NB4 (cell line): ENCODE data around the gene TMEM204.

Source experiments
- DNase-seq: peaks from one replicate; pipeline ENCODE4 v3.0.0; 2010; ENCODE audit warnings: low read depth
- H3K4me3 ChIP-seq: one replicate; pipeline ENCODE4 v1.5.1; 2011; ENCODE audit warnings: mild to moderate bottlenecking, low read depth, low read length, moderate library complexity
- MYC ChIP-seq: IDR thresholded peaks from 2 replicates; pipeline ENCODE4 v1.6.1; 2011; ENCODE audit warnings: low read depth, low read length
- POLR2A ChIP-seq: IDR thresholded peaks from 2 replicates; pipeline ENCODE4 v1.6.1; 2011; ENCODE audit warnings: mild to moderate bottlenecking; ENCODE audit not compliant: insufficient read length; ENCODE audit errors: extremely low read depth
- TF ChIP-seq, protein P1 (sequence below): IDR thresholded peaks from 2 replicates; pipeline ENCODE4 v1.6.1; 2011; ENCODE audit warnings: low read depth, low read length
- TF ChIP-seq, protein P2 (sequence below): IDR thresholded peaks from one replicate; pipeline ENCODE4 v1.5.1; 2012; ENCODE audit warnings: low read depth, low read length

TMEM204 gene

DNA sequence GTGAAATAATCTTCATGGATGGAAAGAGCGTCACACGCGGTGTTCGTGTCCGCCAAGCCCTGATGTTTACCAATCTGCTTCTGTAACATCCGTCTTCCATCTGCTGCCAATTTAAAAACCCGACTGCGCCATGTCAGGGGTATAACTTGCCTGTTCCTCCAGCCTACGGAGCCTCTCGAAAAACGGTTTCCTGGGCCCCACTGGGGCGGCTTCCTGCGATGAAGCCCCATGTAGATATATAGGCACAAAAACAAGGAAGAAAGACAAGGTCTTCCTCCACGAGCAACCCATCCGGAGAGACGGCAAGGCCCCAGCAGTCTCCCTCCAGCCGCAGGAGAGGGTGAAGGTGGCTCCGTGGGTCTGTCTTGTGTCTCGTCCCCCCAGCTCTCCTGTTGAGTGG lies 44.8 kb upstream of the TMEM204 start, which contains the start of gene PTX4:
Gene PTX4 (minus strand): TSS at position 326 of the 400 bp plus-strand sequence. CDS start 35 bp downstream, at position 291.
- peak within 1 kb of the TSS; percentile 79 for H3K4me3 ChIP-seq
- TF ChIP-seq MYC (no peak), POLR2A (no peak)
- TF ChIP-seq, protein P1, sequence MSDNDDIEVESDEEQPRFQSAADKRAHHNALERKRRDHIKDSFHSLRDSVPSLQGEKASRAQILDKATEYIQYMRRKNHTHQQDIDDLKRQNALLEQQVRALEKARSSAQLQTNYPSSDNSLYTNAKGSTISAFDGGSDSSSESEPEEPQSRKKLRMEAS, result no peak
- TF ChIP-seq, protein P2, sequence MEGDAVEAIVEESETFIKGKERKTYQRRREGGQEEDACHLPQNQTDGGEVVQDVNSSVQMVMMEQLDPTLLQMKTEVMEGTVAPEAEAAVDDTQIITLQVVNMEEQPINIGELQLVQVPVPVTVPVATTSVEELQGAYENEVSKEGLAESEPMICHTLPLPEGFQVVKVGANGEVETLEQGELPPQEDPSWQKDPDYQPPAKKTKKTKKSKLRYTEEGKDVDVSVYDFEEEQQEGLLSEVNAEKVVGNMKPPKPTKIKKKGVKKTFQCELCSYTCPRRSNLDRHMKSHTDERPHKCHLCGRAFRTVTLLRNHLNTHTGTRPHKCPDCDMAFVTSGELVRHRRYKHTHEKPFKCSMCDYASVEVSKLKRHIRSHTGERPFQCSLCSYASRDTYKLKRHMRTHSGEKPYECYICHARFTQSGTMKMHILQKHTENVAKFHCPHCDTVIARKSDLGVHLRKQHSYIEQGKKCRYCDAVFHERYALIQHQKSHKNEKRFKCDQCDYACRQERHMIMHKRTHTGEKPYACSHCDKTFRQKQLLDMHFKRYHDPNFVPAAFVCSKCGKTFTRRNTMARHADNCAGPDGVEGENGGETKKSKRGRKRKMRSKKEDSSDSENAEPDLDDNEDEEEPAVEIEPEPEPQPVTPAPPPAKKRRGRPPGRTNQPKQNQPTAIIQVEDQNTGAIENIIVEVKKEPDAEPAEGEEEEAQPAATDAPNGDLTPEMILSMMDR, result no peak

DNA sequence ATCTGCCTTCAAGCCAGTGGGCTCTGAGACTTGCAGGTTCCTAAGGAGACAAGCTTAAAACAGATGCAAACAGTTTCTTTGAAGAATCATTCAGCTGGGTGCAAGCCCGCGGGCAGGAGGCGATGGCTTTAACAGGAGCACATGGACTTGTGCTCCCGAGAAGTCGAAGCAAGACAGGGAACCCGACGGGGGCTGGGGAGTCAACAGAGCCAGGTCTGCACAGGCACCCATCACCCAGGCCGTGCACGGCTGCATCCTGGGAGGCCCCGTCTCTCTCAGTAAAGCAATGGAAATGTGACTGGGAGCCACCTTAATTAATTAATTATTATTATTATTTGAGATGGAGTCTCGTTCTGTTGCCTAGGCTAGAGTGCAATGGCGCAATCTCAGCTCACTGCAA lies 44.4 kb upstream of the TMEM204 start:
- TF ChIP-seq, protein P2, result no peak
- no peak for TF ChIP-seq POLR2A
- TF ChIP-seq, protein P1, result peak; percentile 42; the same call in 1 of the 2 replicates
- peak overlapping the region; percentile 79 for H3K4me3 ChIP-seq
- peak; percentile 42 for DNase-seq

More for the DNA sequence above, 44.8 kb upstream of the TMEM204 start, which contains the start of gene PTX4:
- DNase-seq, result peak; percentile 66

DNA sequence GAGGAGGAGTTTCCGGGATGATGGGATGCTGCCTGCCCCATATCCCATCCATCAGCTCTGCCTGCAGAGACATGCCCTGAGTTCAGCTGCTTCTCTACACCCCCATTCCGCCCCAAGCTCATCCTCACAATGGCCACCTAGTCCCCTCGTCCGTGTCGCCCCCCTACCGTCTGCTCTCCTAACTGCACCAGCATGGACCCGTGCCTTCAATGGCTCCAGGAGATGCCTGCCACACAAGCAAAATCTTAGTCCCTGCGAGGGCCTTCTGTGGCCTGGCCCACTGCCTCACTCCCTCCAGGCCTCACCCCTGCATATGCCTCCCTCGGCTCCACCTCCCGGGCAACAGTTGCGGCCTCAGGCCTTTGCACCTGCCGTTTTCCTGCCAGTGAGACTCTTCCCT lies 42.1 kb upstream of the TMEM204 start:
- peak; percentile 87 for DNase-seq
- peak overlapping the region; percentile 79 for H3K4me3 ChIP-seq
- TF ChIP-seq, protein P1, result peak; percentile 14
- TF ChIP-seq POLR2A, result peak; percentile 28
- TF ChIP-seq MYC, result peak; percentile 75
- TF ChIP-seq, protein P2, result peak; percentile 47

DNA sequence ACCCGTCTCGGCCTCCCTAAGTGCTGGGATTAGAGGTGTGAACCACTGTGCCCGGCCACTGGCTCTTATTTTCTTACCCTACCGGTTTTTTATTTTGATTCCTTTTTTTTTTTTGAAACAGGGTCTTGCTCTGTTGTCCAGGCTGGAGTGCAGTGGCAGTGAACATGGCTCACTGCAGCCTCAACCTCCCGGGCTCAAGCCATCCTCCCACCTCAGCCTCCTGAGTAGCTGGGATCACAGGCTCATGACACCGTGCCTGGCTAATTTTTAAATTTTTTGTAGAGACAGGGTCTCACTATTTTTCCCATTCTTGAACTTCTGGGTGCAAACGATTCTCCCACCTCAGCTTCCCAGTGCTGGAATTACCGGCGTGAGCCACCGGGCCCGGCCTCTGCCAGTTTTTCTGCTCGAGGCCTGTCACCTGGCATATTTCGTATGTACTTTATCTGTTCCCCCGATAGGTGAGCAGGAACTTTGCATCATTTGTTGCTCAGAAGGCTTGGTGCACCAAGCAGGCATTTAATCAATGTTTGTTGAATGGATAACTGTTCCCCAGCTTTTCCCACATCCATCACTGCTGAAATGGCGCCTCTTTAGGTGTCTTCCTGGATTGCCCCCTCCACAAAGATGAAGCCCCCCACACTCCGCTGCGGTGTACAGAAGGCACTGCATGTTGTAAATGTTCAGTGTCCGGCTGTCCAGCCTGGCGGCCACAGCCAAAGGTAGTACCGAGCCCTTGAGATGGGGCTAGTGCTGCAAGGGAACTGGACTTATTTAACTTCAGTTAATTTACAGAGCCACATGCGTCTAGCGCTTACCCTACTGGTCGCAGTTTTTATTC lies 41.2 kb upstream of the TMEM204 start:
- peak; percentile 32 for DNase-seq
- TF ChIP-seq POLR2A, result peak; percentile 4
- no peak for TF ChIP-seq MYC

DNA sequence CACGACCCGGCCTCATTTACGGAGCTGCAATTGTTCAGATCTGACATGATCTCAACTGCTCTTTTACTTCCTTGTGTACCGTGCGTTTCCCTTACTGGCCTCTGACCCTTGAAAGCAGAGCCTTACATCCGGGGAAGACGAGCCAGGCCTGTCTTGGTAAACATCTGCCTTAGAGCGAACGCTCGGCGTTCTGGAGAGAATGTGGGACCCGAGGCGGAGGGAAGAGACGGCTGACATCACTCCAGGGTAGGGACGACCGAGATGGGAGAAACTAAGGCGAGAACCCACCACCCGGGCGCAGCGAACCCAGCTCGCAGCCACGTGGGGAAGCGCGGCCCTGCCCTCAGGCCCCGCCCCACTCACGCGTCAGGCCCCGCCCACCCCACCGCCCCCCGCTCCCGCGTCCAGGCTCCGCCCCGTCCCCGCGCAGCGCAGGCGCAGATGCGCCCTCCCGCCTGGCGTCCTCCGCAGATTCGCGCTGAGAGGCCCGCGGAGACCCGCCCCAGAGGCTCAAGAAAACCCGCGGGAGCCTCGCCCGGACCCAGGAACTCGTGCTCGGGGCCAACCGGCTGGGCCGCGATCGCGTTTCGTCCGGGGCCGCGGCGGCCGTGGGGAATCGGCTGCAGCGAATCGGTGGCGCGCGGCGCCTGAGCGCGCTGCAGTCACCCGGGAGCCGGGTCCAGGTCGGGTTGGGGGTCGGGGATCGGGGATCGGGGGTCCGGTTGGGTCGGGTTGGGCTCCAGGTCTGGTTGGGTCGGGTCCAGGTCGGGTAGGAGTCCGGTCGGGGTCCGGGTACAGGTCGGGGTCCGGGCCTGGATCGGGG lies 40.3 kb upstream of the TMEM204 start, which contains the start of gene TELO2:
Gene TELO2 (plus strand): TSS at position 438 of the 823 bp plus-strand sequence. CDS start 922 bp downstream, outside the sequence.
- H3K4me3 ChIP-seq, result peak within 1 kb of the TSS; percentile 79
- peak; percentile 81 for DNase-seq
- TF ChIP-seq MYC, result peak; percentile 86
- TF ChIP-seq, protein P1, result peak; percentile 82
- TF ChIP-seq POLR2A, result peak; percentile 25
- TF ChIP-seq, protein P2, result no peak

More for the DNA sequence above, 41.2 kb upstream of the TMEM204 start:
- peak overlapping the region; percentile 79 for H3K4me3 ChIP-seq

DNA sequence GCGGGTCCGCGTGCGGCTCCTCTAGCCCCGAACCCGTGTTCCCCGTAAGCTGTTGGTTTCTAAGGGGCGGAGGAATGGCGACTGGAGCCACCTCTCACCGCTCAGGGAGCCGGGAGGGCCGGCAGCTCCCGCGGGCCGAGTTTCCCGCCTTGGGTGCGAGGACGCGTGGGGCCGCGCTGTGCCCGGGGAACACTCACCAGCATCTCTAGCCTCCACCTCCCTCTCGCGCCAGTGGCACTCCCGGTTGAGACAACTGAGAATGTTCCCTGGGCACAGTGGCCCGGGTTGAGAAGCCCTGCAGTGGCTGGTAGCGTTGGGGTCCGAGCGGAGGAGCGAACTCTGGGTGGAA lies 39.7 kb upstream of the TMEM204 start:
- no peak for DNase-seq
- TF ChIP-seq, protein P2, result no peak
- TF ChIP-seq MYC (no peak), POLR2A (no peak)
- TF ChIP-seq, protein P1, result no peak
- H3K4me3 ChIP-seq, result peak overlapping the region; percentile 64
